ENCODE data around the gene GALNT14.
A peak's percentile ranks its signal among the peaks of the same experiment; 100 is the strongest.

The GALNT14 gene

GRCh38 chr2:30974092-30974491 lies 164.1 kb downstream of the GALNT14 start:
- DNase-seq (ENCODE audit: low read depth in 2 of 2), result no peak

GRCh38 chr2:30971231-30972025 lies 166.8 kb downstream of the GALNT14 start:
- peak; percentile 8 to 10 for DNase-seq (ENCODE audit: low read depth in 2 of 2)

GRCh38 chr2:30968660-30969397 lies 169.4 kb downstream of the GALNT14 start:
- DNase-seq (ENCODE audit: low read depth in 2 of 2), result no peak

DNA sequence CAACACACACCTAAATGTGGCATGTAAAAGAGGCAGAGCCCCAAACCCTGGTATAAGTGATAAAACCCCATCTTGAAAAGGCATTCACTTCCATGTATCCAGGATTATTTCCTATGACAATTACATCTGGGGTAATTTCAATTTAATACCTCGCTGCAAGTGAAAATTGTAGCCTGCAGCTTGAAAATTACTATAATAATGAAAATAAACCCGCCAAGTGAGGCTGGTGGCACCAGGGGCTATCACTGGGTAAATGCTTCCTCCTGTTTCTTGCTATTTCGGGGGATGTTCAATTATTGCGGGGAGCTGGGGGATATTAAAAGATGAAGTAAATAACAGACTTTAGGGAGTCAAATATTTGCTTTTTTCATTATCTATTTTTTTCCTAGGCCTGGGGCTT lies 171.5 kb downstream of the GALNT14 start:
- DNase-seq (ENCODE audit: low read depth in 2 of 2), result no peak

DNA sequence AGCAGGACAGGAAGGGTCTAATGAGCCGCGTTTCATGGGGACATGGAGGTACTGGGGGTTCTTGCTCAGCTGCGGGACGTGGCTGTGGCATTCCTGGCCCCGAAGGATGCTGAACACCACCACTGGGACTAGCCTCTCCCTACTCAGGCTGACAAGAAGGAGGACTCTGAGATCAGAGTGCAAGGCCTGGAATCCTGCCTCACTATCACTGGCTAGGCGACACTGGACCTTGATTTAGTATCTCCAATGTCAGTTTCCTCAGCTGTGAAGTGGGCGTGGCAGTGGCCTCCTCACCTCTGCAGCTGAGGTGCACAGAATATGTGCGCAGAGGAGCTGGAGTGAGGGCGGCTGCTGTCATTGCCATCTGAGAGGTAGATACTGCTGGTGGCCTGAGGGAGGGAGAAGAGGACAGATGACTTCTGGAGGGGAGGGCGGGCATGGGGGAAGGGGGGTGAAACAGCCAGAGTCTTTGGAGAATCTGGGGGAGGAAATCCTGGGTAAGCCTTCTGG lies 173.2 kb downstream of the GALNT14 start:
- no peak for DNase-seq (ENCODE audit: low read depth in 2 of 2)

DNA sequence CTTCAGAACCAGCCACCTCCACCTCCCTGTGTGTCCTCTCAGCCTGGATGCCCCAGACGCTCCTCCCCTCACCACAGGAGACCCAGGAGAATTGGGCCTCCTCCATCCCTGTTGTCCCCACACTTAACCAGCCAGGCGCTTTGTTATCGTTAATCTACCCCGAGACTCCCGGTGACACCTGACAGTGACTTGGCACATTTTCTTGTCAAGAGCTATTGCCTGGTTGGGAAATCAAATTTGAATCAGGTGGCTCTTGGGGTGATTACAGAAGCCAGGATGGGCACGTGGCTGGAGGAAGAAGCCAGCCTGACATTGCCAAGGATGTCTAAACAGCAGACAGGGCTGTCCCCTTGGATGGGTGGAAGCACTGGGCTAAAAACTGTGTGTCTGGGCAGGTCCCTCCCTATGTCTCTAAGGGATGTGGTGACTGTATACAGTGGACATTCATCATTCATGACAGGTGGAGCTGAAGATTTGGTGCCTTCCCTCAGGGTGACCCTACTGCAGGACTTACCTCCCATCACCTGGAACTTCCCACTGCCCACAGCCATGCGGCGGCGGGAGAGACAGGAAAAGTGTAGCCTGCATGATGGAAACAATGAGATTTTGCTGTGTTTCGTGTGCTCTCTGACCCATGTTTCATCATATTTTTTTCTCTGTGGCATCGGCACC lies 173.8 kb downstream of the GALNT14 start:
- no peak for DNase-seq (ENCODE audit: low read depth in 2 of 2)

GRCh38 chr2:30963184-30963583 lies 175.1 kb downstream of the GALNT14 start:
- DNase-seq (ENCODE audit: low read depth in 2 of 2), result no peak

DNA sequence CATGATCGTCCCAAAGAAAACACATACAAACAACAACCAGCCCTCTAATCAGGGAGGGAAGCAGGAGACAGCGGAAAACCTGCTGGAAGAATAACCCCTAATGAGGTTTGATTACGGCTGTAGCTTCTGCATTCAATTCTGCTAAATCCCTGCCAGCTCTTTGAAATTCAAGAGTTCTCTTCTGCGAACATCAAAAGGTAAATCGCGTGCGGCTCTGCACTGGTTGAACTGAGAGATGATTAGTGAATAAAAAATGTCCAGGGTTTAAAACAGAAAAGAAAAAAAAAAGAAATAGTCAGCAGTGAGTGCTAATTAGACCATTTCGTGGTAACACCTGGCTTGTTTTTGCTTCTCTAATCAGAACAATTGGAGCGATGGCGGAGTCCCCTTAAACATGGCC lies 178.0 kb downstream of the GALNT14 start:
- DNase-seq (ENCODE audit: low read depth in 2 of 2), result no peak

GRCh38 chr2:30959653-30960052 lies 178.6 kb downstream of the GALNT14 start:
- DNase-seq (ENCODE audit: low read depth in 2 of 2), result no peak

DNA sequence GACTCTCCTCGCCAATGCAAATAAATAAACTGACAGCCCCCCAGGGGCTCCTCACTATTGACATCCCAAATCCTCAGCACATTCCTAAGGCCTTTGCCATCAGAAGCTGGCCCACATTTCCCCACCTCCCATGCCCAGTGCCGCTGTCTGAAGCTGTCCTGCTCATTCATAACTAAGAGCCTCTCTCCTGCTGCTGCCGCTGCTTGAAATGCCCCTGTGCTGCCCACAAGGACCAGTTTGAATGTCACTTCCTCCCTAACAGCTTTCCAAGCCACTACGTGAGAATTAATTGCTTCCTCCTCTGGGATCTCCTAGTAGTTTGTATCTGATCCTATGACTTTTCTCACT lies 179.3 kb downstream of the GALNT14 start:
- DNase-seq (ENCODE audit: low read depth in 2 of 2), result no peak

DNA sequence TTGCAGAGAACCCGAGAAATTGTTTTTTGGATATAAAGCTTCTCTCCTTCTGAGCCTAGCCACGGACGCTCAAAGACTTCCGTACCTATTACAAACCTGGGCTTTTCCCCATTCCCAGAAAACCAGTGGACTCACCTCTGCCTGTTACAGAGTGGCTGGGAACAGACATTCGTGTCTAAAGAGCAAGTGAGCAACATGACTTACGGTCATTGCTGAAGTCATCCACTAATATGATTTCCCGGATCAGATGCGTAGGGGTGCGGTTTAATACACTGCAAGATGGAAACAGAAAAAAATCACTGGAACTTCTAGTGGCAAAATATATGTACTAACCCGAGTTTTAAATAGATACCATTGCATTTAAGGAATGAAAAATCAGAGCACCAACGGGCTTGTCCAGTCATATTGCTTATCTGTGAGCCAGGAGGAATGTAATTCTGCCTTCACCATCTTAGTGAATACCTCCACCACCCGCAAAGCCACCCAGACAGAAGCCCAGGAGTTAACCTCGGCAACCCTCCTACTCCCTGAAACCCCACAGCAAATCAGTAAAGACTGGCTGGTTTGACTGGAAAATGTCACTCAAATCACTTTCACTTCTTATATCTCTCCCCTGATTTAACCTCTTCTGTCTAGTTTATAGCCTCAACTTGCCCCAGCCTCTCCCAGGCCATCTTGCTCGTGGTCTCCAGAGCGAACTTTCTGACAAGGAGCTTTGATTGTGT lies 179.9 kb downstream of the GALNT14 start:
- DNase-seq (ENCODE audit: low read depth in 2 of 2), result no peak

DNA sequence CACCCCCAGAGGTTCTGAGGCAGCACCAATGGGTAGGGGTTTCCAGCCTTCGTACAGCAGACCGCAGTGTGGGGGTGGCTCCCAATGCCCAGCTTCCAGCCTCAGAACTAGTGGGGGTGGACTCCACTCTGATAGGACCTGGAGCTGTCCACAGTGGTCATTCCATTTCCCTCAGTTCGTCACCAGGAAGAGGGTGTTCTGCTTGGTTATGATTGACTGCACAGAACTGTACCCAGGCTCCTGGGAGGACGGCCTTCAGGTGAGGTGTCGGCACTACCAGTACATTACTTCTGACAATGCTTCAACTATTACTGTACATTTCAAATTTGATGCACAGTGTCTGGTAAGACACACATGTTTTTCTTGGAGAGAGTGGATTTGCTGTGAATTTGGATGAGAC lies 180.6 kb downstream of the GALNT14 start:
- no peak for DNase-seq (ENCODE audit: low read depth in 2 of 2)

DNA sequence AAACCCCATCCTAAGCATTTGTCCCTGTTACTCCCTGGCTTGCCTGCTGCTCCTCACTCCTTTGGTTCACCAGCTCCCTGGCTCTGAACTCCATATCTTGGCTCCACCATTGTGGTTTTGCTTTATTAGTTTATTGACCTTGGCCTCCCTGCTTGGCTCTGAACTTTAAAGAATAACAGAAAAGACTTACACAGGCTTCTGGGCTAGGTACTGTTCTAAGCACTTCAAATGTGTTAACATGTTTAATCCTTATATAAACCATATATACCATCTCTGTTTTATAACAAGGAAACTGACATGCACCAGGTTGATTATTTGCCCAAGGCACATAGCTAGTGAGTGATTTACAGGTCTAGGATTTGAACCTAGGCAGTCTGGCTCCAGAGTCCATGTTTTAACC lies 181.2 kb downstream of the GALNT14 start:
- no peak for DNase-seq (ENCODE audit: low read depth in 2 of 2)

DNA sequence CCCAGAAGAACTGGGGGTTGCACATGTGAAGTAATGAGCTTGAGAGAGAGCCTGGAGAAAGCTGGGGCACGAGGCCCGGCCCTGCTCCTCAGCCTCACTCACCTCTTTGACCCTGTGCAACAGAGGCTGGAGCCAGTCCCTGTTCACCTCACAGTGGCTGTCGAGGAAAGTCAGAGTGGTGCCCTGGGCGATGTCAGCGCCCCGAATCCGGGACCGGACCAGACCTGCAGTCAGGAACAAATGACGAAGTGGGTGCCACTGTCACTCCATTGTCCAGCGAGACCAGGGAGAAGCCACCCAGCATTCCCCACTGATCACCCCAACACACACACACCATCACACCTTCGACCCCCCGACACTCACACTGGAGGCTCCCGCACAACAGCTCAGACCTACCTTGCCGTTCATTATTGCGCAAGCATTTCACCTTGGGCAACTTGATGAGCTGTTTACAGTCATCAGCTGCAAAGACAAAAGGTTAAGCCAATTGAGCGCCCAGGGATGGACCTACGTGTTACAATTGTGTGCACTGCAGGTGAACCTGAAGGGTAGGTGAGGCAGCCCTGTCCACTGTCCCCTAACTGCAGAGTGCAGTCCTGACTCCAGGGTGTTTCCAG lies 182.6 kb downstream of the GALNT14 start:
- no peak for DNase-seq (ENCODE audit: low read depth in 2 of 2)

- DNase-seq (ENCODE audit: low read depth in 2 of 2), result no peak
These were observed 187.9 kb downstream of the GALNT14 start for GRCh38 chr2:30950339-30950738.

GRCh38 chr2:30949435-30949834 lies 188.8 kb downstream of the GALNT14 start:
- no peak for DNase-seq (ENCODE audit: low read depth in 2 of 2)

DNA sequence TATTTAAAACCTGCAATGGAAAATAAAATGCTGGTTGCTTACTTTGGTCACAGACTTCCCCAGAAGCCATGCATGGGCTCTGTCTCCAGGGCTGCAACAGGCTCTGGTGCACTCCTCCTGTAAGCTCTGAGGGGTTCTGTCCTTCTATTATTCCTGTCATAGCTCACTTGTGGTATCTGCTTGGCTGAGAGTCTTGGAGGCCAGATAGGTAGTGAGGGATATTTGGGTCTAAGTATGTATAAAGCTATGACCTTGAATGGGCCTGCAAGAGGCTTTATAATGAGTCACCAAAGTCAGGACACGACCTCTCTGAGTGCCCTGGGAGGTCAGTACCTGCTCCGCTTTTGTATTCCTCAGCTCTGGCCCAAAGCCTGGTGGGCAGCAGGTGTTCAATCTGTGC lies 189.4 kb downstream of the GALNT14 start:
- DNase-seq (ENCODE audit: low read depth in 2 of 2), result no peak

DNA sequence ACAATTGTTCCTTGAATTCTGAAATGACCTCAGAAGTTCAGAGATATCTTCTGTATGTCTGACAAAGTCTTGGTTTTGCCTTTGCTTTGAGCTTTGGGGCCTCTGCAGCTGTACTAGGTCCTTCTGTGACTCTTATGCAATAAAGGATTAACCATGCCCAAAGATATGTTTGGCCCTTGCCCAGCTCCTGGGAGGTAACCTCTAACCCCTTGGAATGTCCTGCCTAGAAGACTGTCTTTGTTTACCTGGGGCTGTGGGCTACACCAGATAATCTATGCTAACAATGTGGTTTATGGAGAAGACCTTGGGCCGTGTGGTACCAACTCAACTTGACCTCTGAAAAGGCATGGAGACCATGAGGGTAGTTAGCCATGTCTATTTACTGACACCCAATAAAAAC lies 190.1 kb downstream of the GALNT14 start:
- DNase-seq (ENCODE audit: low read depth in 2 of 2), result no peak

GRCh38 chr2:30947686-30948085 lies 190.6 kb downstream of the GALNT14 start:
- no peak for DNase-seq (ENCODE audit: low read depth in 2 of 2)

DNA sequence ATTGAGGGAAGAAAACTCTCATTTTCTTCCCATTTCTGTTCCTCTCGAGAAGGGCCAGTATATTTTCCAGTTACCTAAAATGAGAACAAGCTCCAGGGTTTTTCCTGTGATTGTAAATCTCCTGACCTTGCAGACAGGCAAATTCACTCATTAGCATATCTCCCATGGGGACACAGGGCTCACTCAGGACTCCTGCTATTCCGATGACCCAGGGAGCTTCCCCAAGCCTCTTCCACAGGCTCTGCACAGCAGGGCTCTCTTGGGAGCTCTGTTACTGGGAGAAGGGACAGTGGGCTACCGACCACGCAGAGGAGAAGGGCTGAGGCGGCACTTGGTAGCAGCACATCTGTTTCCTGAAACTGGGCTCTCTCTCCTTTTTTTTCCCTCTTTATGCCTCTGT lies 195.8 kb downstream of the GALNT14 start:
- DNase-seq (ENCODE audit: low read depth in 2 of 2), result no peak

- no peak for DNase-seq (ENCODE audit: low read depth in 2 of 2)
These were observed 197.4 kb downstream of the GALNT14 start for GRCh38 chr2:30940839-30941238.

GRCh38 chr2:30939364-30939763 lies 198.9 kb downstream of the GALNT14 start:
- no peak for DNase-seq (ENCODE audit: low read depth in 2 of 2)

All from fibroblast of skin of left biceps (primary cell).